Subcutaneous abdominal adipose tissue (tissue), 5 donors: ENCODE measurements around the gene OR6B1.
"Not testable (repeated sequence)": the region's sequence is repeated elsewhere in the genome, so short reads cannot be mapped to it uniquely, and the experiment has no call there.

Source experiments
- H3K27ac ChIP-seq: one replicate; pipeline ENCODE4 v1.7.0; 2013; ENCODE audit warnings: low read depth, mild to moderate bottlenecking, inconsistent platforms, low read length, moderate library complexity
- H3K27me3 ChIP-seq, 5 donors: one replicate each; pipeline ENCODE4 v1.7.0; 2013; ENCODE audit warnings: low read length in 5 of 5, inconsistent platforms in 1 of 5; ENCODE audit not compliant: control insufficient read depth in 5 of 5, insufficient read depth in 4 of 5
- H3K36me3 ChIP-seq, 5 donors: one replicate each; pipeline ENCODE4 v1.7.0; 2013; ENCODE audit warnings: low read length in 5 of 5; ENCODE audit not compliant: control insufficient read depth in 5 of 5, insufficient read depth in 5 of 5
- H3K4me1 ChIP-seq, 5 donors: one replicate each; pipeline ENCODE4 v1.7.0; 2013; ENCODE audit warnings: low read length in 5 of 5, mild to moderate bottlenecking in 3 of 5, moderate library complexity in 1 of 5; ENCODE audit not compliant: control insufficient read depth in 5 of 5, insufficient read depth in 5 of 5
- H3K4me3 ChIP-seq, 5 donors: one replicate each; pipeline ENCODE4 v1.7.0; 2013; ENCODE audit warnings: low read length in 5 of 5, low read depth in 1 of 5
- H3K9ac ChIP-seq, 5 donors: one replicate each; pipeline ENCODE4 v1.7.0; 2013; ENCODE audit warnings: low read length in 5 of 5, mild to moderate bottlenecking in 4 of 5, moderate library complexity in 3 of 5
- H3K9me3 ChIP-seq, 5 donors: one replicate each; pipeline ENCODE4 v1.7.0; 2013; ENCODE audit warnings: low read length in 5 of 5; ENCODE audit not compliant: control insufficient read depth in 5 of 5
- donor health status: healthy.
- donor health status: healthy.
- donor health status: healthy.
- donor health status: healthy.
- donor health status: healthy.

OR6B1 gene

GRCh38 chr7:144001543-144001942 is 1.4 kb downstream of the OR6B1 start:
- Histone ChIP-seq H3K27me3 (no peaks in the 10 kb centered on the region), H3K4me1 (no peaks in the 10 kb centered on the region), H3K4me3 (no peak overlapping the region), H3K9ac (no peak overlapping the region), H3K9me3 (no peaks in the 10 kb centered on the region), H3K27ac (no peak overlapping the region), H3K36me3 (no peaks in the 10 kb centered on the region)

- H3K4me1 ChIP-seq, result no peaks in the 10 kb centered on the region
- H3K9ac ChIP-seq, result no peak overlapping the region
- H3K36me3 ChIP-seq, result no peaks in the 10 kb centered on the region
- H3K27me3 ChIP-seq, result no peaks in the 10 kb centered on the region
- H3K27ac ChIP-seq, result no peak overlapping the region
- no peak overlapping the region for H3K4me3 ChIP-seq
- peaks cover 0 to 3% (median 0%) of the 10 kb centered on the region in 5 donors for H3K9me3 ChIP-seq
Measured at GRCh38 chr7:144004703-144005102, 4.6 kb downstream of the OR6B1 start.

GRCh38 chr7:144006029-144006691 is 6.0 kb downstream of the OR6B1 start:
- H3K27me3 ChIP-seq, result no peaks in the 10 kb centered on the region
- H3K9me3 ChIP-seq, result peaks cover 0 to 4% (median 0%) of the 10 kb centered on the region in 5 donors
- no peaks in the 10 kb centered on the region for H3K4me1 ChIP-seq
- no peaks in the 10 kb centered on the region for H3K36me3 ChIP-seq
- H3K27ac ChIP-seq, result no peak overlapping the region
- H3K9ac ChIP-seq, result no peak overlapping the region
- no peak overlapping the region for H3K4me3 ChIP-seq

- Histone ChIP-seq H3K9ac (no peak overlapping the region), H3K4me1 (no peaks in the 10 kb centered on the region), H3K27me3 (no peaks in the 10 kb centered on the region), H3K4me3 (no peak overlapping the region), H3K36me3 (no peaks in the 10 kb centered on the region), H3K27ac (no peak overlapping the region), H3K9me3 (peaks cover 0 to 4% (median 0%) of the 10 kb centered on the region in 5 donors)
Measured at GRCh38 chr7:144006692-144007042, 6.5 kb downstream of the OR6B1 start.

DNA sequence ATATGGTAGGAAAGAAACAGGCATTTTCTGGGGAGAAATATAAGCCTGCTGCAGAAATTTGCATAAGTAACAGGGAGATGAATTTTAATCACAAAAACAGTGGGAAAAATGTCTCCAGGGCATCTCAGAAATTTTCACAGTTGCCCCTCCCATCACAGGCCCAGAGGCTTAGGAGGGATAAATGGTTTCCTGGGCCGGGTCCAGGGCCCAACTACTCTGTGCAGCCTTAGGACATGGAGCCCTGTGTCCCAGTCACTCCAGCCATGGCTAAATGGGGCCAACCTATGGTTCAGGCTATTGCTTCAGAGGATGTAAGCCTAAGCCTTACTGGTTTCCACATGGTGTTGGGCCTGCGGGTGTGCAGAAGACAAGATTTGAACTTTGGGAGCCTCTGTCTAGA is 9.2 kb downstream of the OR6B1 start:
- no peaks in the 10 kb centered on the region for H3K27me3 ChIP-seq
- no peak overlapping the region for H3K27ac ChIP-seq
- H3K4me3 ChIP-seq, result no peak overlapping the region
- H3K4me1 ChIP-seq, result no peaks in the 10 kb centered on the region
- peaks cover 0 to 4% (median 0%) of the 10 kb centered on the region in 5 donors for H3K9me3 ChIP-seq
- no peak overlapping the region for H3K9ac ChIP-seq
- no peaks in the 10 kb centered on the region for H3K36me3 ChIP-seq

DNA sequence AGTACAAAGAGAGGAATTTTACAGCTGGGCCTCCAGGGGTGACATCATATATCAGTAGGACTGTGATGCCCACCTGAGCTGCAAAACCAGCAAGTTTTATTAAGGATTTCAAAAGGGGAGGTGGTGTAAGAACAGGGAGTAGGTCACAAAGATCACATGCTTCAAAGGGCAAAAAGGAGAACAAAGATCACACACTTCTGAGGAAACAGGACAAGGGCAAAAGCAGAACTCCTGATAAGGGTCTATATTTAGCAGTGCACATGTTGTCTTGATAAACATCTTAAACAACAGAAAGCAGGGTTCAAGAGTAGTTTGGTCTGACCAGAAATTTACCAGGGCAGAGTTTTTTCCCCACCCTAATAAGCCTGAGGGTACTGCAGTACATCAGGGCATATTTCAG is 9.9 kb downstream of the OR6B1 start:
- H3K9ac ChIP-seq, H3K4me1 ChIP-seq, H3K27ac ChIP-seq, H3K4me3 ChIP-seq, H3K27me3 ChIP-seq, H3K9me3 ChIP-seq, H3K36me3 ChIP-seq: not testable (repeated sequence)

DNA sequence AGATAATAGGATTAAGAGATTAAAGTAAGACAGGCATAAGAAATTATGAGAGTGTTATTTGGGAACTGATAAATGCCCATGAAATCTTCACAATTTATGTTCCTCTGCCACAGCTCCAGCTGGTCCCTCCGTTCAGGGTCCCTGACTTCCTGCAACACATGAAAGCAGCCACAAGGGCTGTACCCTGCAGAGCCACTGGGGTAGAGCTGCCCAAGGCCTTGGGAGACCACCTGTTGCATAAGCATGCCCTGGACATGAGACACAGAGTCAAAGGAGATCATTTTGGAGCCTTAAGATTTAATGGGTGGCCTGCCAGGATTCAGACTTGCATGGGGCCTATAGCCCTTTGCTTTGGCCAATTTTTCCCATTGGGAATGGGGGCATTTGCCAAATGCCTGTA is 10.7 kb downstream of the OR6B1 start:
- H3K4me1 ChIP-seq, H3K36me3 ChIP-seq, H3K9me3 ChIP-seq, H3K27me3 ChIP-seq, H3K27ac ChIP-seq, H3K9ac ChIP-seq, H3K4me3 ChIP-seq: not testable (repeated sequence)

- H3K9me3 ChIP-seq, result peaks cover 0 to 4% (median 0%) of the 10 kb centered on the region in 5 donors
- no peak overlapping the region for H3K9ac ChIP-seq
- H3K27me3 ChIP-seq, result no peaks in the 10 kb centered on the region
- H3K27ac ChIP-seq, result no peak overlapping the region
- H3K36me3 ChIP-seq, result no peaks in the 10 kb centered on the region
- H3K4me1 ChIP-seq, result no peaks in the 10 kb centered on the region
- no peak overlapping the region for H3K4me3 ChIP-seq
Measured at GRCh38 chr7:144011458-144012230, 11.5 kb downstream of the OR6B1 start.

DNA sequence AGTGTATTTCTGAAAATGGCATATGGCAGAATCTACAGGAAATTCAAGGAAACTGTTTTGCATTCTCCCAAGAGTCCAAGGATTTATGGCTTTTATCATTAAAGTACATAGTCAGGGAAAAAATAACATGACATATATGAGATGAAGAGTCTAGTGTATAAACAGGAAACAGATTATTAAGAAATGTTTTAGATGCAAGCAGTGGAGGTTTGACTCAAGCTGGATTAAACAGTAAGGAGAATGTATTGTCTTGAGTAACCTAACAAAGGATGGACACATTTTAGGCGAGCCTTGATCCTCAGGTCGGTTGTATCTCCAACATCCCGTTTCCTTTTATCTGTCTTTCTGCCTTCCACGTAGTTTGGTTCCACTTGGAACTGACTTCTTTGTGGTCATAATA is 17.9 kb downstream of the OR6B1 start:
- H3K27ac ChIP-seq, result no peak overlapping the region
- no peaks in the 10 kb centered on the region for H3K36me3 ChIP-seq
- no peak overlapping the region for H3K9ac ChIP-seq
- H3K9me3 ChIP-seq, result no peaks in the 10 kb centered on the region
- no peak overlapping the region for H3K4me3 ChIP-seq
- H3K27me3 ChIP-seq, result no peaks in the 10 kb centered on the region
- H3K4me1 ChIP-seq, result peaks cover 0 to 4% (median 0%) of the 10 kb centered on the region in 5 donors

DNA sequence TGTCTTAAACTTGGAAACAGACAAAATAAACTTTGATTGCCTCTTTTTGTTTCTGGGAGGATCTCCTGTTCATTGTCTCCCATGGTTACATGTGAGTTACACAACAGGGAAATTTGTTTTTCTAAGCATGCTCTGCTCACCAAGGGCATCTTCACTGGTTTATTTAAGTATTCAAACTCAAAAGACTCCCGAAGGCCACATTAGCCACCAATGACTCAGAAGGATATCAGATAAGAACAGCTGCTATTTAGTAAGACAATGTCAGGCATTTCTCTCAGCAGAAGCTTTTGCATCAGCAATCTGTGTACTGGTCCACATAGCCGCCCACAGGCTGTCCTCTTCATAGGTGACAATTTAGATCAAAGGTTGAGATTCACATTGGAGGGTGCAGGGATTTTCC is 19.3 kb downstream of the OR6B1 start:
- Histone ChIP-seq H3K27ac (no peak overlapping the region), H3K4me3 (no peak overlapping the region), H3K9me3 (no peaks in the 10 kb centered on the region), H3K27me3 (no peaks in the 10 kb centered on the region), H3K4me1 (peaks cover 0 to 4% (median 0%) of the 10 kb centered on the region in 5 donors), H3K36me3 (no peaks in the 10 kb centered on the region), H3K9ac (no peak overlapping the region)
